Adrenal gland (tissue), 12 donors: ENCODE results near the gene FYCO1. TPM values are rescaled to one million over a fixed set of nuclear protein-coding genes. Genes with fewer than 3 reads are reported as not detected.

Experiments used
- DNase-seq, 7 donors: peaks; one replicate each; pipeline ENCODE4 v3.0.0-alpha.2; 2019 to 2020
- H3K27ac ChIP-seq, 5 donors: fragments of 200-600 bp; sonication (generic) in 4 of 5; 1 replicate in 3 of 5; 2 replicates in 2 of 5; pipeline versions ENCODE4 v1.5.1 to v1.8.0; 2016 to 2020; ENCODE audit warnings: mild to moderate bottlenecking in 1 of 5
- H3K27me3 ChIP-seq: fragments of 200-600 bp; 2 replicates; pipeline ENCODE4 v1.8.0; 2021
- H3K36me3 ChIP-seq, 2 donors: fragments of 200-600 bp; replicated peaks in 1 of 2; 1 replicate in 1 of 2; 2 replicates in 1 of 2; pipeline versions ENCODE4 v1.5.1 to v1.8.0; 2018 to 2022
- H3K4me1 ChIP-seq, 2 donors: fragments of 200-600 bp; replicated peaks in 1 of 2; 1 replicate in 1 of 2; 2 replicates in 1 of 2; pipeline versions ENCODE4 v1.5.1 to v1.8.0; 2018 to 2021
- H3K4me3 ChIP-seq, 4 donors: fragments of 200-600 bp; sonication (generic) in 3 of 4; one replicate each; pipeline ENCODE4 v1.5.1; 2016 to 2018
- H3K9me3 ChIP-seq, 3 donors: fragments of 200-600 bp; sonication (generic) in 1 of 3; replicated peaks in 1 of 3; 1 replicate in 2 of 3; 2 replicates in 1 of 3; pipeline versions ENCODE4 v1.5.1 to v1.8.0; 2016 to 2021
- POLR2A ChIP-seq, 2 donors: fragments of 450-650 bp; IDR thresholded peaks; one replicate each; pipeline ENCODE4 v1.6.1; 2017; ENCODE audit warnings: antibody characterized with exemption in 2 of 2, mild to moderate bottlenecking in 2 of 2, moderate library complexity in 1 of 2
- WGBS, 4 donors: extraction: QIAGEN DNeasy Blood & Tissue Kit in 2 of 4; methylation state at CpG; one replicate each; pipeline versions ENCODE4 v1.1.5 to v1.1.7; 2013 to 2017; 5-methylcytosine and 5-hydroxymethylcytosine counted together
- intact Hi-C, 2 donors: fragments of 100-400 bp; cut with DNase I; formaldehyde crosslinking; loops; one replicate each; pipeline versions ENCODE4 v1.14.1 to v1.15.0; 2022 to 2023
- polyA plus RNA-seq, 3 donors: library from polyadenylated mRNA; stranded (reverse); fragments of 200-250 nt in 2 of 3; fragments of 350-450 nt in 1 of 3; fragmentation: Illumina TruSeq in 1 of 3; extraction: RNeasy Lipid Tissue Mini Kit (QIAGEN cat#74804) in 1 of 3; gene quantifications; one replicate each; pipeline ENCODE4 v1.2.3, GENCODE V29; 2013 to 2014
- total RNA-seq, 9 donors: library from RNA; depleted of rRNA in 4 of 9; stranded (reverse); fragments of >200 nt in 4 of 9; fragments of 120-200 nt in 1 of 9; fragmentation: NEBNext Ultra II Directional in 1 of 9; extraction: Animal tissue kit (Norgen Biotek cat#: 25700) in 1 of 9; gene quantifications; one replicate each; pipeline versions ENCODE4 v1.1.0 to v1.2.4, GENCODE V29; 2013 to 2023
- TF ChIP-seq, protein P1 (sequence below), 6 experiments: fragments of 450-650 bp in 4 of 6; fragments of 200-600 bp in 2 of 6; sonication (generic) in 1 of 6; IDR thresholded peaks; 1 replicate in 5 of 6; 2 replicates in 1 of 6; pipeline versions ENCODE4 v1.5.1 to v1.8.0; 2016 to 2021; ENCODE audit warnings: antibody characterized with exemption in 6 of 6, mild to moderate bottlenecking in 2 of 6, moderate library complexity in 1 of 6
- donor health status: healthy with polysubstance abuse.
- donor health status: Bipolar disorder and iron deficiency.
- donor health status: DM: yes; HTN: yes; CAD: no.
- donor health status: DM: no; HTN: no; CAD: no.
- donor health status: DM: no; HTN: no; CAD: no.
- donor health status: DM: yes; HTN: yes; CAD: no.

FYCO1 gene
- total and polyA plus RNA-seq, 12 donors: 12.3 to 74.3 (median 29.4) TPM

DNA sequence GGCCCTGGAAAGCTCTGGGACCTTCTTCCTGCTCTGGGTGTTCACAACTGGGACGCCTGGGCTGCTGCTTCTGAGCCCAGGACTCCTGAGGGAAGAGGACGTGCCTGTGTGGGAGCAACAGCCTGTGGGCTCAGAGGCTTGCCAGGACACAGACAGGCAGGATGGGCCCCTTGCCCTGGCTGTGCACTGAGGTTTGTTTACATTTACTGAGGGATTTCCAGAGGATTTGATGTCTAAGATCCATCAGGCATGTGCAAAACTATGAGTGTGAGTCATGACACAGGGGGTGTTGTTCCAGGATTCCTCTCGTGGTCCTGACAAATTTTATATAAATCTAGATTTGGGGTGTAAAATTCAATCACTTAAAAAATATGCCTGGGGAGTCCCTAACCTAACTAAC is 98.7 kb downstream of the FYCO1 start:
- no peaks in the 10 kb centered on the region for H3K4me1 ChIP-seq
- intact Hi-C loops: no loop called here
- H3K9me3 ChIP-seq: no peaks in the 10 kb centered on the region
- DNase-seq: no peak
- H3K4me3 ChIP-seq: no peak overlapping the region
- no peak overlapping the region for H3K27ac ChIP-seq
- TF ChIP-seq POLR2A (IDR thresholded peaks at IDR 0.05): no peak
- TF ChIP-seq, protein P1, sequence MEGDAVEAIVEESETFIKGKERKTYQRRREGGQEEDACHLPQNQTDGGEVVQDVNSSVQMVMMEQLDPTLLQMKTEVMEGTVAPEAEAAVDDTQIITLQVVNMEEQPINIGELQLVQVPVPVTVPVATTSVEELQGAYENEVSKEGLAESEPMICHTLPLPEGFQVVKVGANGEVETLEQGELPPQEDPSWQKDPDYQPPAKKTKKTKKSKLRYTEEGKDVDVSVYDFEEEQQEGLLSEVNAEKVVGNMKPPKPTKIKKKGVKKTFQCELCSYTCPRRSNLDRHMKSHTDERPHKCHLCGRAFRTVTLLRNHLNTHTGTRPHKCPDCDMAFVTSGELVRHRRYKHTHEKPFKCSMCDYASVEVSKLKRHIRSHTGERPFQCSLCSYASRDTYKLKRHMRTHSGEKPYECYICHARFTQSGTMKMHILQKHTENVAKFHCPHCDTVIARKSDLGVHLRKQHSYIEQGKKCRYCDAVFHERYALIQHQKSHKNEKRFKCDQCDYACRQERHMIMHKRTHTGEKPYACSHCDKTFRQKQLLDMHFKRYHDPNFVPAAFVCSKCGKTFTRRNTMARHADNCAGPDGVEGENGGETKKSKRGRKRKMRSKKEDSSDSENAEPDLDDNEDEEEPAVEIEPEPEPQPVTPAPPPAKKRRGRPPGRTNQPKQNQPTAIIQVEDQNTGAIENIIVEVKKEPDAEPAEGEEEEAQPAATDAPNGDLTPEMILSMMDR (IDR thresholded peaks at IDR 0.05): no peak
- H3K36me3 ChIP-seq: no peaks in the 10 kb centered on the region
- WGBS, 4 donors: 52 to 78% (median 70%) methylated on average over 1 to 3 of the region's 3 CpGs
- no peaks in the 10 kb centered on the region for H3K27me3 ChIP-seq

DNA sequence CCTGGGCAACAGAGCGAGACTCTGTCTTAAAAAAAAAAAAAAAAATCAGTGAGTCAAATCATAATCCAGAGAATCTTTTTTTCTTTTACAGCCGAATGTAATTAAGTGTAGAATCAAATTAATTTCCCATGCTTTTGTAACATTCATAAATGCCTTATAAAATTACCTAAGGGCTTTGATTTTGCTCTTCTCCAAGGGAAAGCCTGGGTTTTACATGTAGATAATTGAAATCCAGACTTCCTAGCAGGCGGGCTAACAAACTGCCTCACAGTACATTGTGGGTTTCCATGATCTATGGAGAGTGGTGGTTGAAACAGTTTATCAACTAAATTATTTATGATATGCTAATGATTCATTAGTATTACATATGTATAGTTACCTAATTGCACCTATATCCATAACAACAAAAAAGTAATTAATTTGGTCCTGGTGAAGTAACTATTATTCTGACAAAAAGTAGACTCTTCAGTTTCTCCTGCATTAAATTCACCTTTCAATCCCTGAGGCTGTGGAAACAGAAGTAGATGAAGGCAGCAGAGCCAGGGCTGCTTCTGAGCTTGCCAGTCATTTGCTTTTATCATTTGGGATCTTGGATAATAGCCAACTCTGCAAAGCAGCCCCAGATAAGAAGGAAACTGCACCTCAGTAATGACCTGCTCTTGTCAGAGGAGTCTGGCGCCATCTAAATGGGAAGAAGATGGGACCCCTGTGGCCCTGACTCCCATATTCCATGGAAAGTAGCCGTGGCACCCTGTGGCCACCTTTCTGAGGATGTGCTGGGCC is 99.7 kb downstream of the FYCO1 start:
- Histone ChIP-seq H3K9me3 (no peaks in the 10 kb centered on the region), H3K4me3 (no peak overlapping the region), H3K36me3 (no peaks in the 10 kb centered on the region), H3K27ac (no peak overlapping the region), H3K4me1 (no peaks in the 10 kb centered on the region), H3K27me3 (no peaks in the 10 kb centered on the region)
- intact Hi-C loops: no loop called here
- TF ChIP-seq, protein P1 (IDR thresholded peaks at IDR 0.05): no peak
- TF ChIP-seq POLR2A (IDR thresholded peaks at IDR 0.05): no peak
- no peak for DNase-seq
- WGBS, 4 donors: 80 to 91% (median 87%) methylated on average over 5 of the region's 5 CpGs

DNA sequence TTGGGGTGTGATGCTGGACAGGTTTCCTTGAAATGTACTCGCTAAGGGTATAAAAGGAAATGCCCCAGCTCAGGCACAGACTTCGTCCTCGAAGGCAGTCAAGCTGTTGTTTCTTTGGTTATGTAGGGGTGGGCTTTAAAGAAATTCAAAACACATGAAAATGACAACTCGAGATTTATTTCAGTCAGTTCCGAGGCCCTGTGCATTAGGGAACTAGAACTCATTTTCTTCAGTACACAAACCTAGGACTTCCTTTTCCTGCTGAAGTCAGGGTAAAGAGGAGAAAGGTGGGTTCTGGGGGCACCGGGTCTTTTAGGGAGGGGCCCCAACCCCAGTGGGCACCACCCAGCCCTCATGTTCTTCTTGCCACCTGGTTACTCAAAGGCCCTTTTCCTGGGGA is 101.6 kb downstream of the FYCO1 start:
- TF ChIP-seq POLR2A (IDR thresholded peaks at IDR 0.05): no peak
- TF ChIP-seq, protein P1 (IDR thresholded peaks at IDR 0.05): no peak
- intact Hi-C loops: no loop called here
- no peaks in the 10 kb centered on the region for H3K27me3 ChIP-seq
- no peaks in the 10 kb centered on the region for H3K9me3 ChIP-seq
- H3K27ac ChIP-seq: no peak overlapping the region
- DNase-seq: no peak
- 64 to 81% (median 68%) methylated on average over 5 to 6 of the region's 6 CpGs for WGBS, 4 donors
- no peaks in the 10 kb centered on the region for H3K36me3 ChIP-seq
- no peaks in the 10 kb centered on the region for H3K4me1 ChIP-seq
- no peak overlapping the region for H3K4me3 ChIP-seq

DNA sequence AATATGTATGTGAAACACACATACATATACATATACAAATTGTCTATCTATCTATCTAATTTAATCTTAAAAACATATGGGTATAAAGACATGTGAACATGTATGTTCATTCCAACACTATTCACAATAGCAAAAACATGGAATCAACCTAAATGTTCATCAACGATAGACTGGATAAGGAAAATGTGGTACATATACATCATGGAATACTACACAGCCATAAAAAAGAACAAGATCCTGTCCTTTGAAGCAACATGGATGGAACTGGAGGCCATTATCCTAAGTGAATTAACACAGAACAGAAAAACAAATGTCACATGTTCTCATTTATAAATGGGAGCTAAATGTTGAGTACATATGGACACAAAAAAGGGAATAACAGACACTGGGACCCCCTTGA is 103.5 kb downstream of the FYCO1 start:
- no peak overlapping the region for H3K4me3 ChIP-seq
- H3K27ac ChIP-seq: no peak overlapping the region
- no peaks in the 10 kb centered on the region for H3K4me1 ChIP-seq
- intact Hi-C loops: no loop called here
- no peaks in the 10 kb centered on the region for H3K36me3 ChIP-seq
- TF ChIP-seq, protein P1 (IDR thresholded peaks at IDR 0.05): no peak
- no peaks in the 10 kb centered on the region for H3K27me3 ChIP-seq
- DNase-seq: no peak
- H3K9me3 ChIP-seq: no peaks in the 10 kb centered on the region
- WGBS, 4 donors: 92 to 100% (median 96%) methylated on average over 1 of the region's 1 CpG
